GM21619 (cell line): Measurements from ENCODE around the gene CKAP5.
A peak's percentile ranks its signal among the peaks of the same experiment; 100 is the strongest.
"Not testable (repeated sequence)": the region's sequence is repeated elsewhere in the genome, so short reads cannot be mapped to it uniquely, and the experiment has no call there.

Experiments
- ATAC-seq: cut with Tn5 transposase; IDR thresholded peaks from one replicate; pipeline ENCODE4 v1.9.1; 2021; ENCODE audit not compliant: unreplicated experiment

Gene CKAP5

GRCh38 chr11:46855863-46856262 lies 9.8 kb upstream of the CKAP5 start:
- ATAC-seq = no peak

- no peak for ATAC-seq
Measured at GRCh38 chr11:46855167-46855566, 9.1 kb upstream of the CKAP5 start.

GRCh38 chr11:46850829-46851380 lies 4.8 kb upstream of the CKAP5 start:
- no peak for ATAC-seq

GRCh38 chr11:46849631-46850030 lies 3.6 kb upstream of the CKAP5 start:
- no peak for ATAC-seq

GRCh38 chr11:46846510-46846830 lies 390 bp upstream of the CKAP5 start:
- ATAC-seq = peak; percentile 7

GRCh38 chr11:46845440-46845739 lies 690 bp downstream of the CKAP5 start:
- ATAC-seq = peak; percentile 28

- ATAC-seq = no peak
Measured at GRCh38 chr11:46840116-46840515, 6.0 kb downstream of the CKAP5 start.

- ATAC-seq = no peak
Measured at GRCh38 chr11:46838501-46838900, 7.6 kb downstream of the CKAP5 start.

- no peak for ATAC-seq
Measured at GRCh38 chr11:46837860-46838259, 8.2 kb downstream of the CKAP5 start.

GRCh38 chr11:46836870-46837269 lies 9.2 kb downstream of the CKAP5 start:
- ATAC-seq = no peak

GRCh38 chr11:46836431-46836830 lies 9.6 kb downstream of the CKAP5 start:
- ATAC-seq = no peak

GRCh38 chr11:46835897-46836296 lies 10.2 kb downstream of the CKAP5 start:
- no peak for ATAC-seq

GRCh38 chr11:46834821-46835220 lies 11.3 kb downstream of the CKAP5 start:
- ATAC-seq = no peak

GRCh38 chr11:46832511-46833214 lies 13.4 kb downstream of the CKAP5 start:
- ATAC-seq = no peak

- ATAC-seq = no peak
Measured at GRCh38 chr11:46827995-46828394, 18.1 kb downstream of the CKAP5 start.

GRCh38 chr11:46826310-46827044 lies 19.6 kb downstream of the CKAP5 start:
- ATAC-seq = peak; percentile 98

- ATAC-seq = no peak
Measured at GRCh38 chr11:46808799-46809431, 37.2 kb downstream of the CKAP5 start.

GRCh38 chr11:46801694-46802470 lies 44.2 kb downstream of the CKAP5 start:
- no peak for ATAC-seq

GRCh38 chr11:46800177-46800576 lies 45.9 kb downstream of the CKAP5 start:
- no peak for ATAC-seq

- ATAC-seq = not testable (repeated sequence)
Measured at GRCh38 chr11:46799725-46800124, 46.4 kb downstream of the CKAP5 start.

- ATAC-seq = no peak
Measured at GRCh38 chr11:46778416-46778815, 67.7 kb downstream of the CKAP5 start.
